ENCODE measurements around the gene PDSS2. TPM values are rescaled to one million over a fixed set of nuclear protein-coding genes. Genes with fewer than 3 reads are reported as not detected.

The PDSS2 gene
- total RNA-seq, 1 donor from 2014 or later = 16.2 TPM

DNA sequence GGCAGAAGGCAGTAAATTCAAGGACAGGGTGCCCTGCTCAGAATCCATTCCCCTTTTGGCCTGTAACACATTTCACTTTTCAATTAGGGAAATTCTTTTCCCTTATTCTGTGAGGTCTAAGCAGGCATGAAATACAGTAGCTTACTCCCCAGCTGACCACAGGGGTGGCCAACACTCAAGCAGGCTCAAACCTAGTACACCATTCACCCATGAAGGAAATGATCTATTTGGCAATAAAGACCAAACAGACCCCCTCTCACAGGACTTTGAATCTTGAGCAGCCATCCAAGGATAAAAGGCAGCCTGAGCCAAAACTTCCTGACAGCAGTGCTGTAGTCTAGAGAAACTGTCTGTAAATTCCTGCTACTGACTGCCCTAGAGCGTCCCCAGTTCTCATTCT, 17.7 kb downstream of the PDSS2 start:
- intact Hi-C loops (cut with DNase I) = no loop called here
- ATAC-seq (no peak), DNase-seq (no peak)
- Histone ChIP-seq H3K4me3 (no peak overlapping the region), H3K27ac (no peak overlapping the region), H3K36me3 (no peaks in the 10 kb centered on the region), H3K4me1 (no peaks in the 10 kb centered on the region), H3K27me3 (no peaks in the 10 kb centered on the region), H3K9me3 (no peaks in the 10 kb centered on the region)
- TF ChIP-seq, protein P1, sequence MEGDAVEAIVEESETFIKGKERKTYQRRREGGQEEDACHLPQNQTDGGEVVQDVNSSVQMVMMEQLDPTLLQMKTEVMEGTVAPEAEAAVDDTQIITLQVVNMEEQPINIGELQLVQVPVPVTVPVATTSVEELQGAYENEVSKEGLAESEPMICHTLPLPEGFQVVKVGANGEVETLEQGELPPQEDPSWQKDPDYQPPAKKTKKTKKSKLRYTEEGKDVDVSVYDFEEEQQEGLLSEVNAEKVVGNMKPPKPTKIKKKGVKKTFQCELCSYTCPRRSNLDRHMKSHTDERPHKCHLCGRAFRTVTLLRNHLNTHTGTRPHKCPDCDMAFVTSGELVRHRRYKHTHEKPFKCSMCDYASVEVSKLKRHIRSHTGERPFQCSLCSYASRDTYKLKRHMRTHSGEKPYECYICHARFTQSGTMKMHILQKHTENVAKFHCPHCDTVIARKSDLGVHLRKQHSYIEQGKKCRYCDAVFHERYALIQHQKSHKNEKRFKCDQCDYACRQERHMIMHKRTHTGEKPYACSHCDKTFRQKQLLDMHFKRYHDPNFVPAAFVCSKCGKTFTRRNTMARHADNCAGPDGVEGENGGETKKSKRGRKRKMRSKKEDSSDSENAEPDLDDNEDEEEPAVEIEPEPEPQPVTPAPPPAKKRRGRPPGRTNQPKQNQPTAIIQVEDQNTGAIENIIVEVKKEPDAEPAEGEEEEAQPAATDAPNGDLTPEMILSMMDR (IDR thresholded peaks at IDR 0.05) = no peak

DNA sequence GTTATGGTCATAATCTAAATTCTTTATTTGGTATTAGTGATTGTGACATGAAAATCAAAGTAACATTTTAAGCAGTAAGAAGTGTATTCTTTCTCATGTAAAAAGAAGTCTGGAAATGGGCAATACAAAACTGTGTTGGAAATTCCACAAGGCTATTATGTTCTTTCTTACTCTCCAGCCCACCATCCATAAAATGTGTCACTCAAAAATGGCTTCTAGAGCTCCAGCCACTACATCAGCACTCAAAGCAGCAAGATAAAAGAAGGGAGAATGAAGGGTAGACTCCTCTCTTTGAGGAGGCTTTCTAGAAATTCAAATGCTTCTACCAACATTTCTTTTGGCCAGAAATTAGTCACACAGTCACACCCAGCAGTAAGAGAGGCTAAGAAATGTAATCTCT, 18.4 kb downstream of the PDSS2 start:
- no peaks in the 10 kb centered on the region for H3K9me3 ChIP-seq
- H3K27ac ChIP-seq = no peak overlapping the region
- H3K36me3 ChIP-seq = no peaks in the 10 kb centered on the region
- DNase-seq (no peak), ATAC-seq (no peak)
- intact Hi-C loops (cut with DNase I) = no loop called here
- H3K4me3 ChIP-seq = no peak overlapping the region
- no peaks in the 10 kb centered on the region for H3K4me1 ChIP-seq
- TF ChIP-seq, protein P1 (IDR thresholded peaks at IDR 0.05) = no peak
- no peaks in the 10 kb centered on the region for H3K27me3 ChIP-seq

DNA sequence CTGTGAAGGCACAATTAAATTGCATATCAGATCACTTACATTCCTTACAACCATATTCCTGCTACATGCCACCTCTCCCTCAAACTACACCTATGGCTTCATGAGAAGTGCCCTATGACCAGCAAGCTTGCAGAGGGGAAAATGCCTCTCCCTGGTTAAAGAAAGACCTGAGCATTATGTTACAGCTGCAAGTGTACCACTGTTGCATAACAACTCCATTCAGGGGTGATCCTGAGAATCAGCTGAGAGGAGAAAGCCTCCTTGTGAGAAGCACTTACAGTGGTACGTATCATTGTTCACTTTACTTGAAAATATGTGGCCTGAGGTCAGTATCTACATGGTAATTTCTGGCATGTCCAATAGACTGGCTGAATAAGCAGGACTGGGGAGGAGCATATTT, 20.0 kb downstream of the PDSS2 start:
- ATAC-seq = no peak
- H3K4me1 ChIP-seq = peaks cover 4% of the 10 kb centered on the region
- no peak for DNase-seq
- TF ChIP-seq, protein P1 (IDR thresholded peaks at IDR 0.05) = no peak
- no peak overlapping the region for H3K4me3 ChIP-seq
- H3K9me3 ChIP-seq = no peaks in the 10 kb centered on the region
- no peaks in the 10 kb centered on the region for H3K36me3 ChIP-seq
- H3K27me3 ChIP-seq = no peaks in the 10 kb centered on the region
- intact Hi-C loops (cut with DNase I) = no loop called here
- no peak overlapping the region for H3K27ac ChIP-seq

DNA sequence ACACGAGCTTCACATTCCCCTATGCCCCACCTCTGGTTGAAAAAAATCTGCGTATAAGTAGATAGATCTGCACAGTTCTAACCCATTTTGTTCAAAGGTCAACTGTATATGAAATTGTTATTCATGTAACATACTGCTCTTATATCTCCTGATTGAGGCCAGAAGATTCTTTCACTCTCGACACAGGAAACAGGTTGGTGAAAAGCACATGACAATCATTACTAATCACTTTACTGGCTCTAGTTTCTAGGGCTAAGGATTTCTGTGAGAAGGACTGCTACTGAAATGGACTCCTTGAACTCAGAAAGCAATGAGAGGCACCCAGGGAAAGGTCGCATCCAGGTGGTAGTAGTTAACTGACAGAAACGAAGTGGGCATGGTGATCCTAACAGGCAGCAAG, 21.7 kb downstream of the PDSS2 start:
- no peaks in the 10 kb centered on the region for H3K27me3 ChIP-seq
- DNase-seq = no peak
- intact Hi-C loops (cut with DNase I) = no loop called here
- H3K27ac ChIP-seq = no peak overlapping the region
- H3K36me3 ChIP-seq = no peaks in the 10 kb centered on the region
- H3K4me1 ChIP-seq = peaks cover 4% of the 10 kb centered on the region
- TF ChIP-seq, protein P1 (IDR thresholded peaks at IDR 0.05) = no peak
- no peak overlapping the region for H3K4me3 ChIP-seq
- ATAC-seq = no peak
- no peaks in the 10 kb centered on the region for H3K9me3 ChIP-seq

DNA sequence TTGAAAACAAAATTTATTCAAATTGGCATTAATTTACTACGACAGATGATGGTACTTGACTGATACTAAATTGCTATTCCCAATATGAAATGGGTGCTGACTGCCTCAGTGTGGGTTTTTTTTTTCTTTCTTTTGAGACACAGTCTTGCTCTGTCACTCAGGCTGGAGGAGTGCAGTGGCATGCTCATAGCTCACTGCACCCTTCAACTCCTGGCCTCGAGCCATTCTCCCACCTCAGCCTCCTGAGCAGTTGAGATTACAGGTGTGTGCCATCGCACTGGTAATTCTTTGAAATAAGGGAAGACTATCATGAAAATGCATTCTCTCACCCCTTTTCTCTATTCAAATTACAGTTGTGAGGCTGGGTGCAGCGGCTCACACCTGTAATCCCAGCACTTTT, 22.5 kb downstream of the PDSS2 start:
- DNase-seq (no peak), ATAC-seq (no peak)
- H3K27me3 ChIP-seq = no peaks in the 10 kb centered on the region
- no peak overlapping the region for H3K27ac ChIP-seq
- peaks cover 4% of the 10 kb centered on the region for H3K4me1 ChIP-seq
- no peaks in the 10 kb centered on the region for H3K36me3 ChIP-seq
- no peak overlapping the region for H3K4me3 ChIP-seq
- H3K9me3 ChIP-seq = no peaks in the 10 kb centered on the region
- TF ChIP-seq, protein P1 (IDR thresholded peaks at IDR 0.05) = no peak
- intact Hi-C loops (cut with DNase I) = no loop called here

DNA sequence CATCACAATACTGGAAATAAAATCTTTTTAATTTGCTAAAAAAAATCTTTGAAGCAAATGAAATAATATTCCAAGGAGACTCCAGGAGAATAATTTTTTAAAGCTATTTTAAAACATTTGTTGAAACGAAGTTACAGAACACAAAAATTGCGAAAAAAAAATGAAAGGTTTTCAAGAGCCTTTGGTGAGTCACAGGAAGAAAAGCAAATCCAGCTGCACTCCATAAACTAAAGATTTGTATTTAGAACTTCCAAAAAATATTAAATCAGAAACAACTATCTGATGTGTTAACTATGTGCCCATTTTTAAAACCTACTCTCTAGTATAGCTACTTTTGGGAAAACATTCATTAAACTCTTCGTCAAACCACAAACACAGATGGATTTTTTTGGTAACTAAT, 23.6 kb downstream of the PDSS2 start:
- H3K4me1 ChIP-seq = peaks cover 4% of the 10 kb centered on the region
- H3K27me3 ChIP-seq = no peaks in the 10 kb centered on the region
- ATAC-seq = no peak
- H3K4me3 ChIP-seq = no peak overlapping the region
- DNase-seq = no peak
- no peaks in the 10 kb centered on the region for H3K36me3 ChIP-seq
- intact Hi-C loops (cut with DNase I) = no loop called here
- no peaks in the 10 kb centered on the region for H3K9me3 ChIP-seq
- H3K27ac ChIP-seq = no peak overlapping the region
- TF ChIP-seq, protein P1 (IDR thresholded peaks at IDR 0.05) = no peak
